CD4-positive, alpha-beta T cell treated with Interleukin-6 at 100 ng/mL for 8 hours (primary cell): ENCODE results near the gene EXD3.

Source experiments
- DNase-seq: peaks from one replicate; pipeline ENCODE4 v3.0.0-alpha.2; 2020; ENCODE audit warnings: mixed read lengths, low spot score

The EXD3 gene

GRCh38 chr9:137306066-137306849 lies 116.7 kb downstream of the EXD3 start:
- peak; percentile 1 for DNase-seq

- no peak for DNase-seq
These were observed 117.2 kb downstream of the EXD3 start for GRCh38 chr9:137305798-137306065.

- peak; percentile 55 for DNase-seq
These were observed 117.7 kb downstream of the EXD3 start for GRCh38 chr9:137305060-137305797.

- no peak for DNase-seq
These were observed 118.4 kb downstream of the EXD3 start for GRCh38 chr9:137304383-137305059.

GRCh38 chr9:137303893-137304382 lies 119.0 kb downstream of the EXD3 start:
- DNase-seq, result no peak

DNA sequence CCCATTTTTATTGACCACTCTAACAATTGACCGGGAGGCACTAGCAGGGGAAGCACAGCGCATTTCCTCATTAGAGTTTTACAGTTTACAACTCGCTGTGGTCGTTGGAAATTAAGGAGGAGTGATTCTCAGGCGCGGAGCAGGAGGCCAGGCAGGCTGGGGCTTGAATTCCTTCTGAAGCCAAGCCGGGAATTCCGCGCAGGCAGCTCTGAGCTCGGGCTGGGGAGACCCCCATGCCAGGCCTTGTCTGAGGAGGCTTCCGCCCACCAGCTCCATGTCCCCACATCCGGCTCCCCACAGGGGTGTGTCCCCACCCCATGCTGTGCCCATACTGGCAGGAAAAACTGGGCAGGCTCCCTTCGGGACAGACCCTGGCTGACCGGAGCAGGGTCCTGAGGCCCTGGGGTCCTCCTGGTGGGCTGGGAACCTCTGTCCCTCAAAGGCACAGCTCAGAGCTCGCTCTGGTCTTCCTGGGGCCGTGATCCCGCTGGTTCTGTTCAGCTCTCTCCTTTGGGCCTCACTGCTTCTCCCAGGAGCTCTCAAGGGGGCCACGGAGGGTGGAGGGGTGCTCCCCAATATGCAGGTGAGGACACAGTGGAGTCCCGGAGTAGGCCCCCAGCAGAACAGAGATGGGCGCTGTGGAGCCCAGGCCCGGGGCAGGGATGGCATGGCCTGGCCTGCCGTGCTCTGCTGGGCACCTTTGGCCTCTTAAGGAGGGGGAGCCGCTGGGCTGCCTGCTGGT lies 119.6 kb downstream of the EXD3 start:
- DNase-seq, result no peak

DNA sequence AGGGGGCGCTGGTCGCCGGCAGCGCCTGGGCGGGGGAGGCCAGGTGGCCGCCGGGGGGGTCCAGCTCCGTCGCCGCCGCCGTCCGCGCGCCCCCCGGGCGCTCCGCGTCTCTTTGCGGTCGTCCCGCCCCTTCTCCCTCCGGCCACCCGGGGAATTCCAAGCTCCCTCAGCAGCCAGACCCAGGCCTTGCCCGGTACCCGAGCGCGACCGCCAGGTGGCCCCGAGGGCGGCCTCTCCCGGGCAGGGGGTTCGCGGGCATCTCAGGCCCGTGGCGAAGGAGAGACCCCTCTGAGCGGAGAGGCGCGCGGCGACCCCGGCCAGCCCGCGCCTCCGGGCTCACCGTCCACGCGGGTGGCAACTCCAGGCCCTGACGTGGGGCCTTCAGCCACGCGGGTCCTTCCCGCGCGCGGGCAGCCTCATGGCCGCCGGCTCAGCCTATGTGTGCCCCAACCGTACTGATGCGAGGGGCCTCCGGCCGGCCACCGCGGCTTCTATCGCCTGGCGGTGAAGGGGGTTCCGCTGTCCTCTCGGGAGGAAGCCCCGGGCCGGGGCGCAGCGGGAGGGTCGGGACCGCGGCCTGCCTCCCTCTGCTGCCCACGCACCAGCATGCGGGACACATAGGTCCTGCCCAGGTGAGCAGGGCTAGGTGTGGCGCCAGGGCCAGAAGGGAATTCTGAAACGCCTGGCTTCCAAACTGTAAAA lies 120.4 kb downstream of the EXD3 start:
- DNase-seq, result no peak

DNA sequence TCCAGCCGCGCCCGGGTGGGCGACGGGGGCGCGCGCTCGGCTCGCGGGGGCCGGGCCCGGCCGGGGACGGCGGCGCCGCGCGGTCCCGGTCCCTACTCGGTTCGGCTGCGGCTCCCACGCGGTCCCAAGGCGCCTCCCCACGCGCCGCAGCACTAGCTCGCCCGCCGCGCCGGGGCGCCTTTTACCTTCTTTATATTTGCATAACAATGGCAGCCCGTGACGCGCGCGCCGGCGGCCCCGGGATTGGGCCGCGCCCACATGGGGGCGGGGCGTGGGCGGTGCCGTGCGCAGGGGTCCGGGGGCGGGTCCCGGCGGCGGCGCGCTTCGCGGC lies 120.9 kb downstream of the EXD3 start, which contains the start of gene NRARP:
TSS of gene NRARP (minus strand) at position 154 of the 331 bp plus-strand sequence. CDS start 343 bp downstream, outside the sequence.
- DNase-seq, result peak; percentile 89

- no peak for DNase-seq
These were observed 121.6 kb downstream of the EXD3 start for GRCh38 chr9:137301081-137301947.

DNA sequence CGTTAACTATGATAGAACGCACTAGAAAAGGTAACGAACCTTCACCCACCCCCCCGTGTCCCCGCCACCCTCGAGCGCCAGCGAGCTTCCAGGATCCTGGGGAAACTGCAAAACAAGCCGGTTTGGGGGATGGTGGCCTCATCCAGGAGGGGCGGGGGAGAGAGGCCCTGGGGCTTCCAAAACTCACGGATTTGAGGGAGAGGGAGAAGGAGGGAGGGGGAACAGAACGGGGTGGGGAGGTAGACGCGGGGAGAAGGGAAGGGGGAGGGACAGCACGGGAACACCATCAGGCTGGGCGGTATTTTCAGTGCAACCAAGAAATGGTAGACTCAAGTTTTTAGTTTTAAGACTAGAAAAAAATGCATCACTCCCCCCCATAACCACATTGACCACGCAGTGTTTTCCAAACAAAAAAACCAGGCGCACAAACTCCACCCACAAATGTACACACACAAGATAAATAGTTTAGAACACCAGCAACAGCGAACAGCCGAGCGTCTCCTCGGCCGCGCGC lies 122.3 kb downstream of the EXD3 start:
- DNase-seq, result no peak

- DNase-seq, result no peak
These were observed 123.0 kb downstream of the EXD3 start for GRCh38 chr9:137299938-137300337.

DNA sequence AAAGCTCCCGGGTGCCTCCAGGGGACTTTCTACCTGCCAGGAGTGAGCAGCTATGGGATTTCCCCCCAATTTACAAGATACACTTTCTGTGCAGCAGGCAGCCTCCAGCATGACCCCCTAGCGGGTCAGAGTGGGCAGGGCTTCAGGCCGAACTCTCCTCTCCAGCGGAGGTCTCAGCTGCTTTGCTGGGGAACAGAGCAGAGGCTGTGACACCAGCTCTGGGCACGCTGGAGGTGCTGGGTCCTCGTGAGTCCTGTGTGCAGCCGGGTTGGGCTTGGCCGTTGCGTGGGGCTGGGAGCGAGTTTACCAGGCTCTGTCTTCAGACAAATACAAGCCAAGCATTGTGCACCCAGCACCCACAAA lies 123.8 kb downstream of the EXD3 start:
- no peak for DNase-seq

- DNase-seq, result no peak
These were observed 124.4 kb downstream of the EXD3 start for GRCh38 chr9:137298401-137299202.

DNA sequence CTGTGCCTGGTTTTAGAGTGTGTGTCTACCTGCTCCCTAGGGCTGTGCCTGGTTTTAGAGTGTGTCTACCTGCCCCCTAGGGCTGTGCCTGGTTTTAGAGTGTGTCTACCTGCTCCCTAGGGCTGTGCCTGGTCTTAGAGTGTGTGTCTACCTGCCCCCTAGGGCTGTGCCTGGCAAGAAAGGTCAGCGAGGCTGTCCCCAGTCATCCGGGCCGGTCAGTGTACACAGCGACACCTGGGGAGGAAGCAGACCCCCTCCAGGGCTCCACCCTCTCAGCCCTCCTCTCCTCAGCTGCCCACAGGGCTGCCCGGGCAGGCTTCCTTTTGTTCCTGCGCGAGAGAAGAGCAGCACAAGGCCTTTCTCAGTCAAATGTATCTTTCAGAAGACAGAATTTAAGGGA lies 125.0 kb downstream of the EXD3 start:
- DNase-seq, result no peak

GRCh38 chr9:137296670-137297664 lies 126.0 kb downstream of the EXD3 start:
- no peak for DNase-seq

DNA sequence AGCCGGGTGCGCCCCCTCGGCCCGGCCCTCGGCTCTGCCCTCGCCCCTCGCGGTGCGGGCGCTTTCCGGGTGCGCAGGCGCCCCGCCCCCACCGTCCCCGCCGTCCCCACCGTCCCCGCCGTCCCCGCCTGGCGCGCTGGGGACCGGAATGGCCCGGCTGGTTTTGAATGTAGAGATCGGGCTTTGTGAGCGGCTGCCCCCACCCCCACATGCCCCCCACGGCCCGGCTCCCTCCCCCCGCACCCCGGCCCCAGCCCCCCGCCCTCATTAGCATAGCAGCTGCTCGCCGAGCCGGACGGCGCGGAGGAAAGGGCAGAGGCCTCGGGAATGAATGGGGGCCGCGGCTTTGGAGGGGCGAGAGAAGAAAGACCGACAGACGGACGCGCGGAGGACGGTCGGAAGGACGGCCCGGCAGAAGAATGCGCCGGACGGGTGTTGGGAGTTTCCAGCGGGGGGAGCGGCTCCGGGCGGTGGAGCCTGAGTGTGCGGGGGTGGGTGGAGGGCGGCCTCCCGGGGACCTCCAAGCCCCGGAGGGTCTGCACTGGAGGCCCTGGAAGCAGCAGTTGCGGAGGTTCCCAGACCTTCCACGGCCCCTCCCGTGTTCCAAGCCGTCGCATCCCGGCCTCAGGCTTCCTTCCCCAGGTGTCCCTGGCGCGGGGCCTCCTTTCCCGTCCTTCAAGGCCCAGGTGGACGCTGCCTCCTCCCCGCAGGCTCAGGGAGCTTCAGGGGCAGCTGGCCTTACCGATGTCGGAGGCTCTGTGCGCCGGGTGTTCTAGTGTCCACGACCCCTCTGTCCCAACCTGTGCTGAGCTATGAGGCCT lies 126.9 kb downstream of the EXD3 start:
- DNase-seq, result no peak

GRCh38 chr9:137295238-137295811 lies 127.6 kb downstream of the EXD3 start:
- DNase-seq, result no peak
